ENCODE results near the gene PHKG2.

GRCh38 chr16:30750876-30751465, 2.7 kb downstream of the PHKG2 start:
- TF ChIP-seq CTCF (IDR thresholded peaks at IDR 0.05; ENCODE audit: low read depth, low read length) (no peak), EZH2phosphoT487 (IDR thresholded peaks at IDR 0.05; ENCODE audit: low read depth) (no peak)
